IPS-20b (cell line): ENCODE results near the gene KLHL26.
A peak's percentile ranks its signal among the peaks of the same experiment; 100 is the strongest.

ENCODE experiments used
- H3K27ac ChIP-seq: one replicate; pipeline ENCODE4 v1.5.1; 2013; ENCODE audit warnings: low read length
- H3K27me3 ChIP-seq: 2 replicates; pipeline ENCODE4 v1.6.1; 2013; ENCODE audit warnings: mild to moderate bottlenecking, low read length, inconsistent platforms; ENCODE audit not compliant: insufficient read depth
- H3K36me3 ChIP-seq: 2 replicates; pipeline ENCODE4 v1.6.1; 2013; ENCODE audit warnings: low read depth, mild to moderate bottlenecking, inconsistent platforms, low read length, moderate library complexity; ENCODE audit not compliant: insufficient read depth
- H3K4me1 ChIP-seq: 2 replicates; pipeline ENCODE4 v1.6.1; 2013; ENCODE audit warnings: mild to moderate bottlenecking, control low read depth, inconsistent platforms, low read length, moderate library complexity; ENCODE audit not compliant: insufficient read depth
- H3K4me3 ChIP-seq: 2 replicates; pipeline ENCODE4 v1.5.1; 2013; ENCODE audit warnings: mild to moderate bottlenecking, low read length, inconsistent platforms
- H3K9ac ChIP-seq: 2 replicates; pipeline ENCODE4 v1.6.1; 2013; ENCODE audit warnings: low read depth, mild to moderate bottlenecking, inconsistent platforms, low read length, moderate library complexity
- H3K9me3 ChIP-seq: 2 replicates; pipeline ENCODE4 v1.6.1; 2013; ENCODE audit warnings: mild to moderate bottlenecking, low read depth, low read length, inconsistent platforms; ENCODE audit not compliant: insufficient read depth

The KLHL26 gene

GRCh38 chr19:18611327-18612050 is 25.3 kb upstream of the KLHL26 start:
- Histone ChIP-seq H3K4me3 (peak overlapping the region; percentile 55), H3K9ac (no peak overlapping the region), H3K36me3 (no peaks in the 10 kb centered on the region), H3K4me1 (peaks cover 17% of the 10 kb centered on the region; the same call in 1 of the 2 replicates), H3K9me3 (no peaks in the 10 kb centered on the region), H3K27ac (no peak overlapping the region), H3K27me3 (peaks cover 98% of the 10 kb centered on the region)

GRCh38 chr19:18612051-18612771 is 24.6 kb upstream of the KLHL26 start:
- Histone ChIP-seq H3K4me1 (peaks cover 17% of the 10 kb centered on the region; the same call in 1 of the 2 replicates), H3K4me3 (peak overlapping the region; percentile 49), H3K27ac (no peak overlapping the region), H3K9ac (no peak overlapping the region), H3K27me3 (peaks cover 100% of the 10 kb centered on the region), H3K9me3 (no peaks in the 10 kb centered on the region), H3K36me3 (no peaks in the 10 kb centered on the region)

- H3K27me3 ChIP-seq: peaks cover 95% of the 10 kb centered on the region
- peak within 1 kb of the TSS; percentile 49 for H3K4me3 ChIP-seq
- no peak within 1 kb of the TSS for H3K27ac ChIP-seq
- no peaks in the 10 kb centered on the region for H3K9me3 ChIP-seq
- H3K9ac ChIP-seq: no peak within 1 kb of the TSS
- H3K36me3 ChIP-seq: no peaks in the 10 kb centered on the region
- H3K4me1 ChIP-seq: peaks cover 13% of the 10 kb centered on the region; the same call in 1 of the 2 replicates
Observed at GRCh38 chr19:18612772-18613588, 23.8 kb upstream of the KLHL26 start, which contains the start of gene TMEM59L. TSS of gene TMEM59L (plus strand) at chr19:18612870. CDS start at chr19:18612959, 89 bp downstream.

- Histone ChIP-seq H3K9ac (no peak overlapping the region), H3K4me3 (peak overlapping the region; percentile 49; the same call in 1 of the 2 replicates), H3K27me3 (peaks cover 88% of the 10 kb centered on the region), H3K4me1 (peaks cover 11% of the 10 kb centered on the region; the same call in 1 of the 2 replicates), H3K27ac (no peak overlapping the region), H3K36me3 (no peaks in the 10 kb centered on the region), H3K9me3 (no peaks in the 10 kb centered on the region)
Observed at GRCh38 chr19:18613589-18614234, 23.1 kb upstream of the KLHL26 start.

- no peak overlapping the region for H3K4me3 ChIP-seq
- no peaks in the 10 kb centered on the region for H3K9me3 ChIP-seq
- peaks cover 64% of the 10 kb centered on the region for H3K27me3 ChIP-seq
- no peaks in the 10 kb centered on the region for H3K36me3 ChIP-seq
- no peak overlapping the region for H3K9ac ChIP-seq
- no peak overlapping the region for H3K27ac ChIP-seq
- peaks cover 2% of the 10 kb centered on the region; the same call in 1 of the 2 replicates for H3K4me1 ChIP-seq
Observed at GRCh38 chr19:18616023-18616422, 20.8 kb upstream of the KLHL26 start.

GRCh38 chr19:18617562-18617961 is 19.3 kb upstream of the KLHL26 start:
- no peak overlapping the region for H3K9ac ChIP-seq
- H3K36me3 ChIP-seq: no peaks in the 10 kb centered on the region
- peaks cover 49% of the 10 kb centered on the region for H3K27me3 ChIP-seq
- no peaks in the 10 kb centered on the region for H3K9me3 ChIP-seq
- no peak overlapping the region for H3K27ac ChIP-seq
- H3K4me1 ChIP-seq: peaks cover 2% of the 10 kb centered on the region; the same call in 1 of the 2 replicates
- H3K4me3 ChIP-seq: no peak overlapping the region

GRCh38 chr19:18618236-18618635 is 18.6 kb upstream of the KLHL26 start:
- peaks cover 2% of the 10 kb centered on the region; the same call in 1 of the 2 replicates for H3K4me1 ChIP-seq
- H3K27me3 ChIP-seq: peaks cover 42% of the 10 kb centered on the region
- no peak overlapping the region for H3K9ac ChIP-seq
- H3K36me3 ChIP-seq: no peaks in the 10 kb centered on the region
- no peaks in the 10 kb centered on the region for H3K9me3 ChIP-seq
- H3K27ac ChIP-seq: no peak overlapping the region
- no peak overlapping the region for H3K4me3 ChIP-seq

GRCh38 chr19:18620311-18620710 is 16.5 kb upstream of the KLHL26 start:
- H3K27ac ChIP-seq: no peak overlapping the region
- H3K27me3 ChIP-seq: peaks cover 26% of the 10 kb centered on the region
- no peaks in the 10 kb centered on the region for H3K9me3 ChIP-seq
- no peak overlapping the region for H3K9ac ChIP-seq
- no peaks in the 10 kb centered on the region for H3K36me3 ChIP-seq
- no peak overlapping the region for H3K4me3 ChIP-seq
- no peaks in the 10 kb centered on the region for H3K4me1 ChIP-seq

GRCh38 chr19:18620902-18621301 is 15.9 kb upstream of the KLHL26 start:
- Histone ChIP-seq H3K27ac (no peak overlapping the region), H3K4me3 (no peak overlapping the region), H3K27me3 (peaks cover 20% of the 10 kb centered on the region), H3K4me1 (no peaks in the 10 kb centered on the region), H3K36me3 (no peaks in the 10 kb centered on the region), H3K9me3 (no peaks in the 10 kb centered on the region), H3K9ac (no peak overlapping the region)

- Histone ChIP-seq H3K27ac (no peak overlapping the region), H3K9me3 (no peaks in the 10 kb centered on the region), H3K4me1 (no peaks in the 10 kb centered on the region), H3K4me3 (no peak overlapping the region), H3K9ac (no peak overlapping the region), H3K36me3 (no peaks in the 10 kb centered on the region), H3K27me3 (peaks cover 19% of the 10 kb centered on the region)
Observed at GRCh38 chr19:18626906-18627305, 9.9 kb upstream of the KLHL26 start.
